HG02642 (cell line): ENCODE results near the gene STRN.
"Not testable (repeated sequence)": the region's sequence is repeated elsewhere in the genome, so short reads cannot be mapped to it uniquely, and the experiment has no call there.

ENCODE experiments used
- ATAC-seq: cut with Tn5 transposase; IDR thresholded peaks from one replicate; pipeline ENCODE4 v1.9.1; 2021; ENCODE audit warnings: mild to moderate bottlenecking; ENCODE audit not compliant: unreplicated experiment, poor library complexity

STRN gene

GRCh38 chr2:36966370-36967235 is at the start of gene STRN:
STRN (minus strand) TSS chr2:36966536; CDS start chr2:36966463, 73 bp downstream.
- ATAC-seq: peak; percentile 97

- ATAC-seq: peak; percentile 25
Measured at GRCh38 chr2:37013315-37013641, 46.9 kb upstream of the STRN start.

GRCh38 chr2:37011130-37011529 is 44.8 kb upstream of the STRN start:
- ATAC-seq: no peak

- ATAC-seq: peak; percentile 99
Measured at GRCh38 chr2:37005118-37005868, 39.0 kb upstream of the STRN start.

GRCh38 chr2:37000988-37001556 is 34.7 kb upstream of the STRN start:
- ATAC-seq: no peak

- no peak for ATAC-seq
Measured at GRCh38 chr2:37000318-37000717, 34.0 kb upstream of the STRN start.

GRCh38 chr2:36999416-36999815 is 33.1 kb upstream of the STRN start:
- ATAC-seq: not testable (repeated sequence)

- no peak for ATAC-seq
Measured at GRCh38 chr2:36993841-36994620, 27.7 kb upstream of the STRN start.

- ATAC-seq: no peak
Measured at GRCh38 chr2:36988008-36988407, 21.7 kb upstream of the STRN start.

GRCh38 chr2:36982467-36982866 is 16.1 kb upstream of the STRN start:
- no peak for ATAC-seq

GRCh38 chr2:36981911-36982310 is 15.6 kb upstream of the STRN start:
- no peak for ATAC-seq

- not testable (repeated sequence) for ATAC-seq
Measured at GRCh38 chr2:36979007-36979406, 12.7 kb upstream of the STRN start.

GRCh38 chr2:36976065-36976464 is 9.7 kb upstream of the STRN start:
- ATAC-seq: no peak

GRCh38 chr2:36975306-36975705 is 9.0 kb upstream of the STRN start:
- no peak for ATAC-seq

- ATAC-seq: no peak
Measured at GRCh38 chr2:36973320-36973719, 7.0 kb upstream of the STRN start.

- ATAC-seq: no peak
Measured at GRCh38 chr2:36971990-36972389, 5.7 kb upstream of the STRN start.

GRCh38 chr2:36967236-36967876 is 1.0 kb upstream of the STRN start:
- ATAC-seq: no peak

- ATAC-seq: peak; percentile 40
Measured at GRCh38 chr2:36965751-36966369, 476 bp downstream of the STRN start.

- ATAC-seq: no peak
Measured at GRCh38 chr2:36965206-36965605, 1.1 kb downstream of the STRN start.
